Measurements from ENCODE around the gene TEDC1.
A peak's percentile ranks its signal among the peaks of the same experiment; 100 is the strongest.

The TEDC1 gene

GRCh38 chr14:105474483-105475268, 16.4 kb upstream of the TEDC1 start, which contains the start of gene CRIP2:
CRIP2 (plus strand) TSS chr14:105474821; CDS start chr14:105474863, 42 bp downstream.
- no peak for DNase-seq

GRCh38 chr14:105475269-105476096, 15.6 kb upstream of the TEDC1 start:
- DNase-seq: no peak

GRCh38 chr14:105476097-105476830, 14.8 kb upstream of the TEDC1 start:
- no peak for DNase-seq

GRCh38 chr14:105476831-105477659, 14.0 kb upstream of the TEDC1 start:
- DNase-seq: no peak

GRCh38 chr14:105477660-105478397, 13.2 kb upstream of the TEDC1 start:
- DNase-seq: no peak

- DNase-seq: no peak
Measured at GRCh38 chr14:105478398-105479251, 12.4 kb upstream of the TEDC1 start.

- no peak for DNase-seq
Measured at GRCh38 chr14:105479431-105480158, 11.5 kb upstream of the TEDC1 start.

GRCh38 chr14:105480199-105480746, 10.8 kb upstream of the TEDC1 start:
- DNase-seq: no peak

GRCh38 chr14:105480807-105481801, 9.9 kb upstream of the TEDC1 start:
- peak; percentile 63 for DNase-seq

GRCh38 chr14:105481886-105482457, 9.1 kb upstream of the TEDC1 start:
- peak; percentile 83 for DNase-seq

GRCh38 chr14:105482486-105483110, 8.4 kb upstream of the TEDC1 start:
- DNase-seq: no peak

- DNase-seq: no peak
Measured at GRCh38 chr14:105483300-105484068, 7.6 kb upstream of the TEDC1 start.

- DNase-seq: no peak
Measured at GRCh38 chr14:105484069-105484996, 6.7 kb upstream of the TEDC1 start.

GRCh38 chr14:105484997-105485393, 6.1 kb upstream of the TEDC1 start:
- no peak for DNase-seq

- DNase-seq: no peak
Measured at GRCh38 chr14:105485739-105486162, 5.3 kb upstream of the TEDC1 start.

Measured in NCI-H510A (cell line).